CD4-positive, alpha-beta T cell (primary cell): ENCODE data around the gene OCA2. TPM values are rescaled to one million over a fixed set of nuclear protein-coding genes. Genes with fewer than 3 reads are reported as not detected.

Experiments used
- ATAC-seq: fragments of 200-7000 bp; cut with Tn5 transposase; one replicate; pipeline ENCODE4 v1.10.0; 2022; ENCODE audit warnings: mild to moderate bottlenecking; ENCODE audit not compliant: poor library complexity
- CTCF ChIA-PET: fragments of 350-600 bp; sonication (Branson Sonifier 250); formaldehyde crosslinking; loops from one replicate; lab custom pipeline; 2021; ENCODE audit warnings: antibody characterized with exemption, inconsistent platforms; lab: Charles Lee
- POLR2A ChIA-PET: fragments of 350-600 bp; sonication (Branson Sonifier 250); formaldehyde crosslinking; loops from one replicate; lab custom pipeline; 2021; ENCODE audit warnings: antibody characterized with exemption, inconsistent platforms; lab: Charles Lee
- DNase-seq, 14 experiments: peaks; one replicate each; pipeline ENCODE4 v3.0.0-alpha.2; 2013 to 2020; ENCODE audit warnings: mixed read lengths in 2 of 14
- H3K27ac ChIP-seq, 2 donors: one replicate each; pipeline versions ENCODE4 v1.5.1 to v1.7.0; 2013; ENCODE audit warnings: low read length in 2 of 2, low read depth in 1 of 2, mild to moderate bottlenecking in 1 of 2
- H3K27me3 ChIP-seq, 2 experiments: 1 replicate in 1 of 2; 2 replicates in 1 of 2; pipeline versions ENCODE4 v1.6.1 to v1.7.0; 2013; ENCODE audit warnings: low read length in 2 of 2, control low read depth in 1 of 2, mild to moderate bottlenecking in 1 of 2, moderate library complexity in 1 of 2; ENCODE audit not compliant: insufficient read depth in 2 of 2, control insufficient read depth in 1 of 2
- H3K36me3 ChIP-seq: one replicate; pipeline ENCODE4 v1.6.1; 2013; ENCODE audit warnings: low read length, control low read depth; ENCODE audit not compliant: insufficient read depth
- H3K4me1 ChIP-seq: one replicate; pipeline ENCODE4 v1.6.1; 2013; ENCODE audit warnings: low read length, control low read depth; ENCODE audit not compliant: insufficient read depth
- H3K4me3 ChIP-seq: one replicate; pipeline ENCODE4 v1.5.1; 2013; ENCODE audit warnings: mild to moderate bottlenecking, low read length, moderate library complexity
- H3K9me3 ChIP-seq, 2 experiments: 1 replicate in 1 of 2; 2 replicates in 1 of 2; pipeline versions ENCODE4 v1.6.1 to v1.7.0; 2013; ENCODE audit warnings: low read length in 2 of 2, mild to moderate bottlenecking in 2 of 2, control low read depth in 1 of 2, moderate library complexity in 1 of 2; ENCODE audit not compliant: control insufficient read depth in 1 of 2, insufficient read depth in 1 of 2
- H3K27ac Mint-ChIP-seq: one replicate; pipeline ENCODE4 v1.8.0; 2020; ENCODE audit warnings: mixed read lengths
- H3K27me3 Mint-ChIP-seq: one replicate; pipeline ENCODE4 v1.8.0; 2021; ENCODE audit warnings: mixed read lengths
- H3K36me3 Mint-ChIP-seq: one replicate; pipeline ENCODE4 v1.8.0; 2021; ENCODE audit warnings: low read depth, mixed read lengths
- H3K4me1 Mint-ChIP-seq: one replicate; pipeline ENCODE4 v1.8.0; 2021; ENCODE audit warnings: low read depth, mixed read lengths
- H3K4me3 Mint-ChIP-seq: one replicate; pipeline ENCODE4 v1.8.0; 2020; ENCODE audit warnings: mild to moderate bottlenecking, mixed read lengths
- H3K9me3 Mint-ChIP-seq: one replicate; pipeline ENCODE4 v1.8.0; 2020; ENCODE audit warnings: mixed read lengths
- CTCF ChIP-seq: fragments of 200-600 bp; IDR thresholded peaks from one replicate; pipeline ENCODE4 v1.8.0; 2022; ENCODE audit warnings: antibody characterized with exemption, mild to moderate bottlenecking
- intact Hi-C, 2 experiments: fragments of 100-400 bp; cut with DNase I in 1 of 2; cut with micrococcal nuclease in 1 of 2; formaldehyde crosslinking; loops; one replicate each; pipeline versions ENCODE4 v1.15.1 to v1.9.0; 2023 to 2025; cut with DNase I, micrococcal nuclease
- total RNA-seq, 174 experiments: library from RNA in 2 of 174; stranded (reverse) in 2 of 174; gene quantifications; one replicate each; pipeline ENCODE4 v1.2.3 and lab custom pipeline; 2021 to 2026

OCA2 gene
- total RNA-seq, 2 experiments from 2014 or later: not detected

GRCh38 chr15:28127036-28127435 is 27.9 kb upstream of the OCA2 start:
- no peaks in the 10 kb centered on the region for H3K9me3 Mint-ChIP-seq
- peaks cover 72% of the 10 kb centered on the region for H3K36me3 ChIP-seq
- intact Hi-C loops: loop anchor here in 1 of 2 experiments (5.0 kb wide), 3 partner anchors 50 to 95 kb away; no protein-coding TSS in a partner anchor
- no peak overlapping the region for H3K27ac ChIP-seq
- no peak for TF ChIP-seq CTCF
- H3K4me3 ChIP-seq: no peak overlapping the region
- no peaks in the 10 kb centered on the region for H3K9me3 ChIP-seq
- no peak for ATAC-seq
- H3K27ac Mint-ChIP-seq: no peak overlapping the region
- no peaks in the 10 kb centered on the region for H3K27me3 ChIP-seq
- no peak for DNase-seq
- peaks cover 49% of the 10 kb centered on the region for H3K4me1 ChIP-seq
- H3K36me3 Mint-ChIP-seq: peaks cover 71% of the 10 kb centered on the region
- H3K4me1 Mint-ChIP-seq: peaks cover 12% of the 10 kb centered on the region
- ChIA-PET CTCF (no interaction called here), POLR2A (no interaction called here)
- no peak overlapping the region for H3K4me3 Mint-ChIP-seq
- no peaks in the 10 kb centered on the region for H3K27me3 Mint-ChIP-seq

DNA sequence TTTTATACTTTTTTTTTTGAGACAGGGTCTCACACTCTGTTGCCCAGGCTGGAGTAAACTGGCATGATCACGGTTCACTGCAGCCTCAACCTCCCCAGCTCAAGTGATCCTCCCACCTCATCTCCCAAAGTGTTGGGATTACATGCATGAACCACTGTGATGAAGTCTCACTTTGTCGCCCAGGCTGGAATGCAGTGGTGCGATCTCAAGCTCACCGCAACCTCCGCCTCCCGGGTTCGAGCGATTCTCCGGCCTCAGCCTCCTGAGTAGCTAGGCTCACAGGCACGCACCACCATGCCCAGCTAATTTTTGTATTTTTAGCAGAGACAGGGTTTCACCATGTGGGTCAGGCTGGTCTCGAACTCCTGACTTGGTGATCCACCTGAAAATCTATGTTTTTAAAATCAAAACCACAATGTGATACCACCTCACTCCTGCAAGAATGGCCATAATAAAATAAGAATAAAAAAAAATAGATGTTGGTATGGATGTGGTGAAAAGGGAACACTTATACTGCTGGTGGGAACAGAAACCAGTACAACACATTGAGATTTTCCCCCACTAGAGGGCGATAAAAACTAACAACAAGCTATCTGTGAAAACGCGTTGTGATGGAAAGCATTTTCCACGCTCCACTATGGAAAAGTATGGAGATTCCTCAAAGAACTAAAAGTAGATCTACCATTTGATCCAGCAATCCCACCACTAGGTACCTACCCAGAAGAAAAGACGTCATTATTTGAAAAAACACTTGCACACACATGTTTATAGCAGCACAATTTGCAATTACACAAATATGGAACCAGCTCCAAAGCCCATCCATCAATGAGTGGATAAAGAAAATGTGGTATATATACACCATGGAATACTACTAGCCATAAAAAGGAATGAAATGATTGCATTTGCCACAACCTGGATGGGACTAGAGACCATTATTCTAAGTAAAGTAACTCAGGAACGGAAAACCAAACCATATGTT is 26.8 kb upstream of the OCA2 start:
- Mint-ChIP-seq H3K27me3 (no peaks in the 10 kb centered on the region), H3K4me1 (peaks cover 12% of the 10 kb centered on the region), H3K36me3 (peaks cover 66% of the 10 kb centered on the region), H3K4me3 (no peak overlapping the region), H3K9me3 (no peaks in the 10 kb centered on the region), H3K27ac (no peak overlapping the region)
- ATAC-seq (peak; percentile 34), DNase-seq (peak in 4 of 14 experiments; percentile 16 to 78 (median 59))
- CTCF ChIA-PET: interaction anchor here (0.6 to 1.2 kb wide), 5 partner anchors 10 to 1626 kb away, joined by 3 to 4 read pairs (median 3); no protein-coding TSS in a partner anchor
- POLR2A ChIA-PET: interaction anchor here (0.9 kb wide), 1 partner anchor 10 kb away, joined by 3 read pairs; no protein-coding TSS in a partner anchor
- peaks cover 38% of the 10 kb centered on the region for H3K4me1 ChIP-seq
- no peaks in the 10 kb centered on the region for H3K27me3 ChIP-seq
- no peaks in the 10 kb centered on the region for H3K9me3 ChIP-seq
- TF ChIP-seq CTCF: peak; percentile 87
- no peak overlapping the region for H3K27ac ChIP-seq
- H3K4me3 ChIP-seq: no peak overlapping the region
- H3K36me3 ChIP-seq: peaks cover 68% of the 10 kb centered on the region
- intact Hi-C loops: loop anchor here in 1 of 2 experiments (5.0 kb wide), 3 partner anchors 51 to 96 kb away; no protein-coding TSS in a partner anchor

GRCh38 chr15:28124841-28125240 is 25.7 kb upstream of the OCA2 start:
- peaks cover 67% of the 10 kb centered on the region for H3K36me3 Mint-ChIP-seq
- H3K4me3 Mint-ChIP-seq: no peak overlapping the region
- no peaks in the 10 kb centered on the region for H3K9me3 ChIP-seq
- H3K27ac ChIP-seq: no peak overlapping the region
- peaks cover 68% of the 10 kb centered on the region for H3K36me3 ChIP-seq
- TF ChIP-seq CTCF: no peak
- H3K27ac Mint-ChIP-seq: no peak overlapping the region
- intact Hi-C loops: loop anchor here in 1 of 2 experiments (5.0 kb wide), 3 partner anchors 52 to 97 kb away; no protein-coding TSS in a partner anchor
- no peak overlapping the region for H3K4me3 ChIP-seq
- CTCF ChIA-PET: no interaction called here
- H3K4me1 Mint-ChIP-seq: peaks cover 12% of the 10 kb centered on the region
- H3K9me3 Mint-ChIP-seq: no peaks in the 10 kb centered on the region
- POLR2A ChIA-PET: no interaction called here
- DNase-seq: no peak
- H3K4me1 ChIP-seq: peaks cover 27% of the 10 kb centered on the region
- no peak for ATAC-seq
- H3K27me3 ChIP-seq: no peaks in the 10 kb centered on the region
- H3K27me3 Mint-ChIP-seq: no peaks in the 10 kb centered on the region
